HEK293 (cell line): ENCODE results near the gene TNN.

Experiments
- CTCF ChIA-PET: fragments of 350-600 bp; formaldehyde crosslinking; extraction: SDS; loops from one replicate; lab custom pipeline; 2021; ENCODE audit warnings: antibody characterized with exemption; lab: Yijun Ruan, JAX
- POLR2A ChIA-PET: fragments of 300-600 bp; formaldehyde crosslinking; extraction: SDS; loops from one replicate; lab custom pipeline; 2020; ENCODE audit warnings: antibody characterized with exemption, inconsistent platforms; lab: Yijun Ruan, JAX
- H3K27ac ChIP-seq: fragments of 200-500 bp; sonication (Bioruptor generic); 2 replicates; pipeline ENCODE4 v1.5.1; 2014; ENCODE audit warnings: low read depth, low read length, control low read depth, inconsistent platforms; ENCODE audit errors: extremely low read depth
- H3K36me3 ChIP-seq, 2 experiments: fragments of 200-500 bp in 1 of 2; sonication (Bioruptor generic) in 1 of 2; 1 replicate in 1 of 2; 2 replicates in 1 of 2; pipeline ENCODE4 v1.5.1; 2014 to 2017; ENCODE audit warnings: inconsistent platforms in 2 of 2, low read length in 2 of 2; ENCODE audit not compliant: control insufficient read depth in 2 of 2, insufficient read depth in 1 of 2
- H3K4me1 ChIP-seq: fragments of 200-500 bp; sonication (Bioruptor generic); 2 replicates; pipeline ENCODE4 v1.5.1; 2014; ENCODE audit warnings: mild to moderate bottlenecking, low read length, inconsistent platforms; ENCODE audit not compliant: control insufficient read depth, insufficient read depth
- H3K4me3 ChIP-seq: 2 replicates; pipeline ENCODE4 v1.5.1; 2011; ENCODE audit warnings: low read depth, mild to moderate bottlenecking, control low read depth, low read length, moderate library complexity
- H3K9me3 ChIP-seq: fragments of 200-500 bp; sonication (Bioruptor generic); 2 replicates; pipeline ENCODE4 v1.5.1; 2014; ENCODE audit warnings: low read depth, low read length, inconsistent platforms; ENCODE audit not compliant: control insufficient read depth, insufficient read depth
- EGR2 ChIP-seq: fragments of 450-650 bp; formaldehyde crosslinking; IDR thresholded peaks from 2 replicates; pipeline ENCODE4 v1.5.1; 2016; ENCODE audit warnings: low read depth, missing biosample characterization, missing genetic modification characterization
- FEZF1 ChIP-seq: fragments of 450-650 bp; formaldehyde crosslinking; IDR thresholded peaks from 2 replicates; pipeline ENCODE4 v1.5.1; 2016; ENCODE audit warnings: missing biosample characterization, missing genetic modification characterization
- GLI2 ChIP-seq: fragments of 450-650 bp; formaldehyde crosslinking; IDR thresholded peaks from 2 replicates; pipeline ENCODE4; 2017; ENCODE audit warnings: missing biosample characterization, missing genetic modification characterization, low read depth, borderline replicate concordance
- KLF16 ChIP-seq: fragments of 450-650 bp; formaldehyde crosslinking; IDR thresholded peaks from 2 replicates; pipeline ENCODE4 v1.5.1; 2017; ENCODE audit warnings: missing biosample characterization, missing genetic modification characterization
- MEIS1 ChIP-seq: sonication (generic); formaldehyde crosslinking; IDR thresholded peaks from 2 replicates; pipeline ENCODE4 v1.8.1; 2022; ENCODE audit warnings: missing genetic modification reagents, mild to moderate bottlenecking, borderline replicate concordance
- YY2 ChIP-seq: fragments of 450-650 bp; formaldehyde crosslinking; IDR thresholded peaks from 2 replicates; pipeline ENCODE4 v1.5.1; 2016; ENCODE audit warnings: missing biosample characterization, missing genetic modification characterization
- ZBTB1 ChIP-seq: fragments of 450-650 bp; formaldehyde crosslinking; IDR thresholded peaks from 2 replicates; pipeline ENCODE4 v1.5.1; 2016; ENCODE audit warnings: missing biosample characterization, missing genetic modification characterization
- ZBTB17 ChIP-seq: fragments of 450-650 bp; formaldehyde crosslinking; IDR thresholded peaks from 2 replicates; pipeline ENCODE4 v1.5.1; 2016; ENCODE audit warnings: missing biosample characterization, missing genetic modification characterization
- ZBTB48 ChIP-seq: fragments of 450-650 bp; formaldehyde crosslinking; IDR thresholded peaks from 2 replicates; pipeline ENCODE4 v1.5.1; 2016; ENCODE audit warnings: missing biosample characterization, missing genetic modification characterization
- ZNF112 ChIP-seq: fragments of 450-650 bp; formaldehyde crosslinking; IDR thresholded peaks from 2 replicates; pipeline ENCODE4 v1.5.0; 2017; ENCODE audit warnings: missing biosample characterization, missing genetic modification characterization
- ZNF146 ChIP-seq: fragments of 450-650 bp; formaldehyde crosslinking; IDR thresholded peaks from 2 replicates; pipeline ENCODE4 v1.5.1; 2016; ENCODE audit warnings: missing biosample characterization, missing genetic modification characterization
- ZNF169 ChIP-seq: fragments of 450-650 bp; formaldehyde crosslinking; IDR thresholded peaks from 2 replicates; pipeline ENCODE4 v1.5.1; 2016; ENCODE audit warnings: missing biosample characterization, missing genetic modification characterization
- ZNF211 ChIP-seq: fragments of 450-650 bp; formaldehyde crosslinking; IDR thresholded peaks from 2 replicates; pipeline ENCODE4 v1.5.1; 2016; ENCODE audit warnings: low read depth, missing biosample characterization, missing genetic modification characterization
- ZNF23 ChIP-seq: fragments of 450-650 bp; formaldehyde crosslinking; IDR thresholded peaks from 2 replicates; pipeline ENCODE4 v1.5.1; 2016; ENCODE audit warnings: missing biosample characterization, missing genetic modification characterization, borderline replicate concordance
- ZNF302 ChIP-seq: fragments of 450-650 bp; formaldehyde crosslinking; IDR thresholded peaks from 2 replicates; pipeline ENCODE4 v1.5.1; 2016; ENCODE audit warnings: missing biosample characterization, missing genetic modification characterization, low read depth
- ZNF341 ChIP-seq: fragments of 450-650 bp; formaldehyde crosslinking; IDR thresholded peaks from 2 replicates; pipeline ENCODE4; 2016; ENCODE audit warnings: low read depth, missing biosample characterization, missing genetic modification characterization
- ZNF423 ChIP-seq: fragments of 450-650 bp; formaldehyde crosslinking; IDR thresholded peaks from 2 replicates; pipeline ENCODE4 v1.5.1; 2016; ENCODE audit warnings: missing biosample characterization, missing genetic modification characterization
- ZNF560 ChIP-seq: fragments of 450-650 bp; formaldehyde crosslinking; IDR thresholded peaks from 2 replicates; pipeline ENCODE4 v1.5.1; 2017; ENCODE audit warnings: missing biosample characterization, missing genetic modification characterization, borderline replicate concordance
- ZNF561 ChIP-seq: fragments of 450-650 bp; IDR thresholded peaks from 2 replicates; pipeline ENCODE4 v1.5.1; 2018; ENCODE audit warnings: missing biosample characterization, missing genetic modification characterization, borderline replicate concordance
- ZNF596 ChIP-seq: fragments of 450-650 bp; IDR thresholded peaks from 2 replicates; pipeline ENCODE4 v1.5.0; 2018; ENCODE audit warnings: missing biosample characterization, mild to moderate bottlenecking, missing genetic modification characterization, moderate library complexity
- ZNF76 ChIP-seq: fragments of 450-650 bp; formaldehyde crosslinking; IDR thresholded peaks from 2 replicates; pipeline ENCODE4; 2016; ENCODE audit warnings: low read depth, missing biosample characterization, missing genetic modification characterization, borderline replicate concordance
- ZNF792 ChIP-seq: fragments of 450-650 bp; formaldehyde crosslinking; IDR thresholded peaks from 2 replicates; pipeline ENCODE4 v1.5.1; 2016; ENCODE audit warnings: missing biosample characterization, missing genetic modification characterization
- ZSCAN16 ChIP-seq: fragments of 450-650 bp; formaldehyde crosslinking; IDR thresholded peaks from 2 replicates; pipeline ENCODE4 v1.5.1; 2016; ENCODE audit warnings: missing biosample characterization, missing genetic modification characterization
- ZSCAN18 ChIP-seq: fragments of 450-650 bp; formaldehyde crosslinking; IDR thresholded peaks from 2 replicates; pipeline ENCODE4 v1.5.1; 2016; ENCODE audit warnings: missing biosample characterization, missing genetic modification characterization
- TF ChIP-seq, protein P1 (sequence below): fragments of 450-650 bp; formaldehyde crosslinking; IDR thresholded peaks from 2 replicates; pipeline ENCODE4 v1.5.1; 2016; ENCODE audit warnings: missing biosample characterization, missing genetic modification characterization, borderline replicate concordance
- TF ChIP-seq, protein P2 (sequence below): fragments of 450-650 bp; formaldehyde crosslinking; IDR thresholded peaks from 2 replicates; pipeline ENCODE4 v1.5.1; 2016; ENCODE audit warnings: missing biosample characterization, missing genetic modification characterization, low read depth
- TF ChIP-seq, protein P3 (sequence below): IDR thresholded peaks from 2 replicates; pipeline ENCODE4 v1.6.1; 2011; ENCODE audit warnings: mild to moderate bottlenecking, low read depth, low read length, borderline replicate concordance
- TF ChIP-seq, protein P4 (sequence below): fragments of 450-650 bp; formaldehyde crosslinking; IDR thresholded peaks from 2 replicates; pipeline ENCODE4 v1.5.1; 2016; ENCODE audit warnings: missing biosample characterization, missing genetic modification characterization
- TF ChIP-seq, protein P5 (sequence below): fragments of 450-650 bp; formaldehyde crosslinking; IDR thresholded peaks from 2 replicates; pipeline ENCODE4 v1.5.0; 2017; ENCODE audit warnings: missing biosample characterization, missing genetic modification characterization, borderline replicate concordance

Gene TNN

GRCh38 chr1:175127565-175127964 lies 59.9 kb downstream of the TNN start:
- TF ChIP-seq, protein P1, sequence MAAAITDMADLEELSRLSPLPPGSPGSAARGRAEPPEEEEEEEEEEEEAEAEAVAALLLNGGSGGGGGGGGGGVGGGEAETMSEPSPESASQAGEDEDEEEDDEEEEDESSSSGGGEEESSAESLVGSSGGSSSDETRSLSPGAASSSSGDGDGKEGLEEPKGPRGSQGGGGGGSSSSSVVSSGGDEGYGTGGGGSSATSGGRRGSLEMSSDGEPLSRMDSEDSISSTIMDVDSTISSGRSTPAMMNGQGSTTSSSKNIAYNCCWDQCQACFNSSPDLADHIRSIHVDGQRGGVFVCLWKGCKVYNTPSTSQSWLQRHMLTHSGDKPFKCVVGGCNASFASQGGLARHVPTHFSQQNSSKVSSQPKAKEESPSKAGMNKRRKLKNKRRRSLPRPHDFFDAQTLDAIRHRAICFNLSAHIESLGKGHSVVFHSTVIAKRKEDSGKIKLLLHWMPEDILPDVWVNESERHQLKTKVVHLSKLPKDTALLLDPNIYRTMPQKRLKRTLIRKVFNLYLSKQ: no peak
- TF ChIP-seq, protein P2, sequence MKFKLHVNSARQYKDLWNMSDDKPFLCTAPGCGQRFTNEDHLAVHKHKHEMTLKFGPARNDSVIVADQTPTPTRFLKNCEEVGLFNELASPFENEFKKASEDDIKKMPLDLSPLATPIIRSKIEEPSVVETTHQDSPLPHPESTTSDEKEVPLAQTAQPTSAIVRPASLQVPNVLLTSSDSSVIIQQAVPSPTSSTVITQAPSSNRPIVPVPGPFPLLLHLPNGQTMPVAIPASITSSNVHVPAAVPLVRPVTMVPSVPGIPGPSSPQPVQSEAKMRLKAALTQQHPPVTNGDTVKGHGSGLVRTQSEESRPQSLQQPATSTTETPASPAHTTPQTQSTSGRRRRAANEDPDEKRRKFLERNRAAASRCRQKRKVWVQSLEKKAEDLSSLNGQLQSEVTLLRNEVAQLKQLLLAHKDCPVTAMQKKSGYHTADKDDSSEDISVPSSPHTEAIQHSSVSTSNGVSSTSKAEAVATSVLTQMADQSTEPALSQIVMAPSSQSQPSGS (tag by site-specific recombination): no peak
- TF ChIP-seq ZNF169 (no peak), ZNF561 (tag by site-specific recombination) (no peak), ZNF560 (tag by site-specific recombination) (no peak), FEZF1 (no peak), ZNF146 (tag by site-specific recombination) (no peak), ZNF423 (tag by site-specific recombination) (no peak), ZNF112 (tag by site-specific recombination) (no peak), ZBTB48 (tag by site-specific recombination) (no peak), ZNF792 (no peak), MEIS1 (CRISPR knock-in tag) (no peak), ZNF596 (tag by site-specific recombination) (no peak), ZSCAN18 (no peak)
- TF ChIP-seq, protein P3, sequence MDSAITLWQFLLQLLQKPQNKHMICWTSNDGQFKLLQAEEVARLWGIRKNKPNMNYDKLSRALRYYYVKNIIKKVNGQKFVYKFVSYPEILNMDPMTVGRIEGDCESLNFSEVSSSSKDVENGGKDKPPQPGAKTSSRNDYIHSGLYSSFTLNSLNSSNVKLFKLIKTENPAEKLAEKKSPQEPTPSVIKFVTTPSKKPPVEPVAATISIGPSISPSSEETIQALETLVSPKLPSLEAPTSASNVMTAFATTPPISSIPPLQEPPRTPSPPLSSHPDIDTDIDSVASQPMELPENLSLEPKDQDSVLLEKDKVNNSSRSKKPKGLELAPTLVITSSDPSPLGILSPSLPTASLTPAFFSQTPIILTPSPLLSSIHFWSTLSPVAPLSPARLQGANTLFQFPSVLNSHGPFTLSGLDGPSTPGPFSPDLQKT: no peak
- Histone ChIP-seq H3K4me1 (no peaks in the 10 kb centered on the region), H3K27ac (no peak overlapping the region), H3K36me3 (no peaks in the 10 kb centered on the region), H3K9me3 (no peaks in the 10 kb centered on the region), H3K4me3 (no peak overlapping the region)
- ChIA-PET POLR2A (no interaction called here), CTCF (interaction anchor here (3.9 to 4.5 kb wide), 2 partner anchors 19 to 99 kb away, joined by 30 to 43 read pairs; no protein-coding TSS in a partner anchor)

DNA sequence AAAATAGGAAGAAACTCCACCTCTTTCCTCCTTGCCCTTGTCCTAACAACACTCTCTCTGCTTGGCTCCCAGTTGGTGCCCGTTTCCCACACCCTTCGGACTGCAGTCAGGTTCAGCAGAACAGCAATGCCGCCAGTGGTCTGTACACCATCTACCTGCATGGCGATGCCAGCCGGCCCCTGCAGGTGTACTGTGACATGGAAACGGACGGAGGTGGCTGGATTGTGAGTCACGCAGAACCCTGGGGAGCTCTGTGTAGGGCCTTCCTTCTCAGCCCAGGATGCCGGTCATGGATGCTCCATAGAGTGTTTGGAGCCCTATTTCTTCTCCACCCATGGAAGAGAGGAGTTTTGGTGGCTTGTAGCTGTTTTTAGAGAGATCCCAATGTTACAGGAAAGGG lies 60.9 kb downstream of the TNN start:
- POLR2A ChIA-PET: no interaction called here
- H3K27ac ChIP-seq: no peak overlapping the region
- H3K4me3 ChIP-seq: no peak overlapping the region
- H3K4me1 ChIP-seq: no peaks in the 10 kb centered on the region
- no peaks in the 10 kb centered on the region for H3K36me3 ChIP-seq
- CTCF ChIA-PET: interaction anchor here (0.5 to 4.5 kb wide), 4 partner anchors 18 to 1241 kb away, joined by 3 to 43 read pairs (median 17); no protein-coding TSS in a partner anchor
- H3K9me3 ChIP-seq: no peaks in the 10 kb centered on the region
- TF ChIP-seq EGR2 (tag by site-specific recombination) (no peak), ZNF302 (tag by site-specific recombination) (no peak), ZNF341 (tag by site-specific recombination) (no peak), ZNF76 (tag by site-specific recombination) (no peak), ZBTB17 (tag by site-specific recombination) (no peak), YY2 (no peak), KLF16 (no peak), GLI2 (no peak), ZBTB1 (tag by site-specific recombination) (no peak), ZSCAN16 (tag by site-specific recombination) (no peak), ZNF211 (tag by site-specific recombination) (no peak), ZNF23 (tag by site-specific recombination) (no peak)
- TF ChIP-seq, protein P4, sequence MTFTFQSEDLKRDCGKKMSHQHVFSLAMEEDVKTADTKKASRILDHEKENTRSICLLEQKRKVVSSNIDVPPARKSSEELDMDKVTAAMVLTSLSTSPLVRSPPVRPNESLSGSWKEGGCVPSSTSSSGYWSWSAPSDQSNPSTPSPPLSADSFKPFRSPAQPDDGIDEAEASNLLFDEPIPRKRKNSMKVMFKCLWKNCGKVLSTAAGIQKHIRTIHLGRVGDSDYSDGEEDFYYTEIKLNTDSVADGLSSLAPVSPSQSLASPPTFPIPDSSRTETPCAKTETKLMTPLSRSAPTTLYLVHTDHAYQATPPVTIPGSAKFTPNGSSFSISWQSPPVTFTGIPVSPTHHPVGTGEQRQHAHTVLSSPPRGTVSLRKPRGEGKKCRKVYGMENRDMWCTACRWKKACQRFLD (tag by site-specific recombination): no peak
- TF ChIP-seq, protein P5, sequence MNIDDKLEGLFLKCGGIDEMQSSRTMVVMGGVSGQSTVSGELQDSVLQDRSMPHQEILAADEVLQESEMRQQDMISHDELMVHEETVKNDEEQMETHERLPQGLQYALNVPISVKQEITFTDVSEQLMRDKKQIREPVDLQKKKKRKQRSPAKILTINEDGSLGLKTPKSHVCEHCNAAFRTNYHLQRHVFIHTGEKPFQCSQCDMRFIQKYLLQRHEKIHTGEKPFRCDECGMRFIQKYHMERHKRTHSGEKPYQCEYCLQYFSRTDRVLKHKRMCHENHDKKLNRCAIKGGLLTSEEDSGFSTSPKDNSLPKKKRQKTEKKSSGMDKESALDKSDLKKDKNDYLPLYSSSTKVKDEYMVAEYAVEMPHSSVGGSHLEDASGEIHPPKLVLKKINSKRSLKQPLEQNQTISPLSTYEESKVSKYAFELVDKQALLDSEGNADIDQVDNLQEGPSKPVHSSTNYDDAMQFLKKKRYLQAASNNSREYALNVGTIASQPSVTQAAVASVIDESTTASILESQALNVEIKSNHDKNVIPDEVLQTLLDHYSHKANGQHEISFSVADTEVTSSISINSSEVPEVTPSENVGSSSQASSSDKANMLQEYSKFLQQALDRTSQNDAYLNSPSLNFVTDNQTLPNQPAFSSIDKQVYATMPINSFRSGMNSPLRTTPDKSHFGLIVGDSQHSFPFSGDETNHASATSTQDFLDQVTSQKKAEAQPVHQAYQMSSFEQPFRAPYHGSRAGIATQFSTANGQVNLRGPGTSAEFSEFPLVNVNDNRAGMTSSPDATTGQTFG (tag by site-specific recombination): no peak
